ENCODE results near the gene MYO1A.

DNA sequence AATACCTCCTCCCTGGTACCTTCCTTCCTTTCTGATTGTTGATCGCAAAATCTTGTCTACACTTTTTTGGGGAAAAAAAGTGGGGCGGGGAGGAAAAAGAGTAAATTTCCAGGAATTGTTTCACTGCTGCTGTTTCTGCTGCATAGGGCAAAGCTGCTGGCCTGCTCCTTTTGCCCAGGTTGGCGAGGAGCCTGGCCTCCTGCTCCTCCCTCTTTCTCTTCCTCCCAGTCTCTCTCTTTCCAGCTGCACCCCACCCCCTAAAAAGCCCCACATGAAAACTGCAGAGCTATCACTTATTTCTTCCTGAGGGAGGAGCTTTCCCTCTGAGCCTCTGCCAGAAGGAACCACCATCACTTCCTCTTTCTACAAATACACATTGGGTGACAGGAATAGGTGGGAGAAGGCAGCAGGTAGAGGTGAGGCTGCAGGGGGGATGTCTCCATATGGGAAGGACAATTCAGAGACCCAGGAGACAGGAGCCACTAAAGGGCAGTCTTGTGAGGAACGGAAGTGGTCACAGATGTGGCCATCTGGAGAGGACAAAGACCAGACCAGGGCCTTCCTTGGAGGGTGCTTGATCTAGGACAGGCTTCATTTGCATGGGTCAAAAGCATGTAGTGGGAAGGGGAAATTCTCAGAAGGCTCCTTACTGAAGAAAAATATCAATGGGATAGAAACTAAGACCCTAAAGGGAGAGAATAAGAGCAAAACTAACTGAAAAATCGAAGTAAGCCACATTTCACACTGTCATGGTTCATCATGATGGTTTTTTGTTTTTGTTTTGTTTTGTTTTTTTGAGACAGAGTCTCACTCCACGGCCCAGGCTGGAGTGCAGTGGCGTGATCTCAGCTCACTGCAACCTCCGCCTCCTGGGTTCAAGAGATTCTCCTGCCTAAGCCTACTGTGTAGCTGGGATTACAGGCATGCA is 58.3 kb downstream of the MYO1A start:
- TF ChIP-seq, protein P1, sequence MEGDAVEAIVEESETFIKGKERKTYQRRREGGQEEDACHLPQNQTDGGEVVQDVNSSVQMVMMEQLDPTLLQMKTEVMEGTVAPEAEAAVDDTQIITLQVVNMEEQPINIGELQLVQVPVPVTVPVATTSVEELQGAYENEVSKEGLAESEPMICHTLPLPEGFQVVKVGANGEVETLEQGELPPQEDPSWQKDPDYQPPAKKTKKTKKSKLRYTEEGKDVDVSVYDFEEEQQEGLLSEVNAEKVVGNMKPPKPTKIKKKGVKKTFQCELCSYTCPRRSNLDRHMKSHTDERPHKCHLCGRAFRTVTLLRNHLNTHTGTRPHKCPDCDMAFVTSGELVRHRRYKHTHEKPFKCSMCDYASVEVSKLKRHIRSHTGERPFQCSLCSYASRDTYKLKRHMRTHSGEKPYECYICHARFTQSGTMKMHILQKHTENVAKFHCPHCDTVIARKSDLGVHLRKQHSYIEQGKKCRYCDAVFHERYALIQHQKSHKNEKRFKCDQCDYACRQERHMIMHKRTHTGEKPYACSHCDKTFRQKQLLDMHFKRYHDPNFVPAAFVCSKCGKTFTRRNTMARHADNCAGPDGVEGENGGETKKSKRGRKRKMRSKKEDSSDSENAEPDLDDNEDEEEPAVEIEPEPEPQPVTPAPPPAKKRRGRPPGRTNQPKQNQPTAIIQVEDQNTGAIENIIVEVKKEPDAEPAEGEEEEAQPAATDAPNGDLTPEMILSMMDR (IDR thresholded peaks at IDR 0.05; ENCODE audit: insufficient read depth, low read length, poor library complexity, severe bottlenecking): no peak
- TF ChIP-seq EZH2phosphoT487 (conservative IDR thresholded peaks at IDR 0.05; ENCODE audit: low read length): no peak
